SK-MEL-5 (cell line): ENCODE results near the gene AFG1L. TPM values are rescaled to one million over a fixed set of nuclear protein-coding genes. Genes with fewer than 3 reads are reported as not detected.
A peak's percentile ranks its signal among the peaks of the same experiment; 100 is the strongest.

Experiments used
- DNase-seq: peaks from one replicate; pipeline ENCODE4 v3.0.0-alpha.2; 2016; ENCODE audit warnings: low read depth, low spot score
- in situ Hi-C: cut with HindIII; loops from 2 replicates; pipeline ENCODE4 v1.10.0; 2016; ENCODE audit warnings: low sequenced_read_pairs, high pct_unique_total_duplicates, low pct_unique_long_range_greater_than_20kb
- total RNA-seq: library from RNA; depleted of rRNA; stranded (reverse); fragments of >200 nt; shearing (Covaris generic); gene quantifications from 2 replicates; pipeline ENCODE4 v1.2.3, GENCODE V29; 2014

The AFG1L gene
- total RNA-seq, 1 experiment from 2014 or later, result 2.4 TPM

- no peak for DNase-seq
- in situ Hi-C loops, result no loop called here
Observed at GRCh38 chr6:108330806-108331205, 36.0 kb downstream of the AFG1L start.

GRCh38 chr6:108331982-108332381, 37.1 kb downstream of the AFG1L start:
- no peak for DNase-seq
- in situ Hi-C loops, result no loop called here

DNA sequence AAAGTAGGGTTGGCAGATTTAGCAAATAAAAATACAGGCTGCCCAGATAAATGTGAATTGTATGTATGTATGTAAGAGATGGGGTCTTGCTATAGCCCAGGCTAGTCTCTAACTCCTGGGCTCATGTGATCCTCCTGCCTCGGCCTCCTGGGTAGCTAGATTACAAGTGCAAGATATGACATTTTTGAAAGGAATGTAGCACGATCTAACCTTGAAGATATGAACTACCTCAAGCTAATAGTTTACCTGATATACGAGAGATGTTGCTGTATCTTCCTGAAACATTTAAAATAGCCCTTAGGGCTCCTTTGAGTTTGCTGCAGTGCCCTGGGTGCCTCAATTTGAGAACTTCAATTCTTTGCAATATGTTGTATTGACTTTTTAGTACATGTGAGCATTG, 42.1 kb downstream of the AFG1L start:
- in situ Hi-C loops, result no loop called here
- no peak for DNase-seq

DNA sequence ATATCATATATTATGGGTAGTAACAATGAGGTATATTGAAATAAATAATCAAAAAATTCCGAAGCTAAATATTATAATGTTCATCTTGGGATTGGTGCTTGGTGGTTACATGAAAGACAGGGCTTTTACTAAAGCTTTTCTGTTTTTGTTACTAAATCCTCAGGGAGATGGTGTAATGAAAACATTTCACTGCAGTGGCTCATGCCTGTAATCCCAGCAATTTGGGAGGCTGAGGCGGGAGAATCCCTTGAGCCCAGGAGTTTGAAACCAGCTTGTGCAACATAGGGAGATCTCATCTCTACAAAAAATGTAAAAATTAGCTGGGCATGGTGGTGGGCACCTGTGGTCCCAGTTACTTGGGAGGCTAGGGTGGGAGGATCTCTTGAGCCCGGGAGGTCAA, 42.9 kb downstream of the AFG1L start:
- DNase-seq, result no peak
- in situ Hi-C loops, result no loop called here

DNA sequence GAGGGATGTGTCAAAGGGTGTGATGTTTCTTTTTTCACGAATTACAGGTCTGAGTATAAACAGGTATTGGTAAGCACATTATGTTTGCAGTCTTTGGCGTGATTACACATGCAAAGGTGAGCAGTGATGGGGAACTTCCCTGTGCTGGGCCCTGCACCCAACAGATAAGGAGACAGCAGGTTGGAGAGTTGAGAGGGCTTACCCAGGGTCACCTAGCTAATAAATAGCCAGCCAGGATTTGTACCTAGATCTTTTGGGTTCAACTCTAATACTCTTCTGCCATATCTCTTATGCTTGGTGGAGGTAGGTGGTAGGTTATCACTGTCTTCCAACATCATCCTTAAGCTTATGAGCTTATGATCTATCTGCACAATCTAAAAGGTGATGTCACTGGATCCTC, 46.5 kb downstream of the AFG1L start:
- no peak for DNase-seq
- in situ Hi-C loops, result no loop called here

DNA sequence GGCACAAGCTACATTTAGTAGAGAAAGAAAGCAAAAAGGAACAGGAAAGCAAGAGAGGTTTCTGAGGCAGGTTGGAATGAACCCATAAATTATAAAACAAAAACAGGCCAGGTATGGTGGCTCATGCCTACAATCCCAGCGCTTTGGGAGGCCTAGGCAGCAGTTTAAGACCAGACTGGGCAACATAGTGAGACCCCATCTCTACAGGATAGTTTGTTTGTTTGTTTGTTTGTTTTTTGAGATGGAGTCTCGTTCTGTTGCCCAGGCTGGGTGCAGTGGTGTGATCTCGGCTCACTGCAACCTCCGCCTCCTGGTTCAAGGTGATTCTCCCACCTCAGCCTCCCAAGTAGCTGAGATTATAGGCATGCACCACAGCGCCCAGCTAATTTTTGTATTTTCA, 49.0 kb downstream of the AFG1L start:
- DNase-seq, result no peak

DNA sequence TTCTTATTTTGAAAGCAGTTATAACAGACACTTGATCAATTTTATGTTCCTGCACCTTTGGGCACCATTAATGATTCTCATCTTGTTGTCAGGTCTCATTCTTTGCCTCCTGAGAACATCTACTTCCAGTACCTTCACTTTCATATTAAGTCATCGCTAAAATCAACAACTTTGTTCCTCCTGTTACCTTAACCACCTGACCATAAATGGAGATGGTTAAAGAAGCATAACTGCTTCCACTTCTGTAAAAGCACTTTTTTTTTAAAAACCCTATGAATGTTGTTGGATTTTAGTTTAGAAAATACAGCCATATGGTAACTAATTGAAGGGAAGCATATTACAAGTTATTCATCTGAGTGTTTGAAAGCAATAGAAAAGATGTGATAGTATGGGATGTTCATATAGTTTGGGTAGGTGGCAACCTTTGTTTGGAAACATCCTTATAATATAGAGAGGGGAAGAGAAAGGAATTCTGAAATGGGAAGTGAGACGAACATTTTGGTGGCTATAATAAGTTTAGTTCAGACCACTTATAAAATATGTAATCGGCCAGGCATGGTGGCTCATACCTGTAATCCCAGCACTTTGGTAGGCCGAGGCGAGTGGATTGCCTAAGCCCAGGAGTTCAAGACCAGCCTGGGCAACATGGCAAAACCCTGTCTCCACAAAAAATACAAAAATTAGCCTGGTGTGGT, 53.9 kb downstream of the AFG1L start:
- DNase-seq, result no peak
- in situ Hi-C loops, result no loop called here

More for the DNA sequence above, 49.0 kb downstream of the AFG1L start:
- in situ Hi-C loops, result no loop called here

DNA sequence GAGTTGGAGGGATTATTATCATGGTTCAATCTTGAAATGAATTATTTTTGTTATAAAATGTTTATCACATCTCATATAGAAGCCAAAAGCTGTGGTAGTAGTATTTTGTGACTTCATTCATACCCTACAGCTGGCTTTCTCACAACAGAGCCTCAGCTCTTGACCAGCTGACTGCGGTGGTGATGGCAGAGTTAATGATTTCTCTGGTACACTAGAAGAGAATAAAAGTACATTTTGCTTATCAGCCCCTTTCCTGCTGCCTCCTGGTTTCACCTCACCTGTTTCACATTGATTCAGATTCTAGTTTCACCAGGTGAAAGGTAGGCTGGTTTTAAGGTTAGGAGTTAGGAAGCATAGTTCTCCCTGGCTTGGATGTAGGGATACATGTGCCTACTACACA, 55.7 kb downstream of the AFG1L start:
- no peak for DNase-seq
- in situ Hi-C loops, result no loop called here

GRCh38 chr6:108353853-108354252, 59.0 kb downstream of the AFG1L start:
- no peak for DNase-seq

DNA sequence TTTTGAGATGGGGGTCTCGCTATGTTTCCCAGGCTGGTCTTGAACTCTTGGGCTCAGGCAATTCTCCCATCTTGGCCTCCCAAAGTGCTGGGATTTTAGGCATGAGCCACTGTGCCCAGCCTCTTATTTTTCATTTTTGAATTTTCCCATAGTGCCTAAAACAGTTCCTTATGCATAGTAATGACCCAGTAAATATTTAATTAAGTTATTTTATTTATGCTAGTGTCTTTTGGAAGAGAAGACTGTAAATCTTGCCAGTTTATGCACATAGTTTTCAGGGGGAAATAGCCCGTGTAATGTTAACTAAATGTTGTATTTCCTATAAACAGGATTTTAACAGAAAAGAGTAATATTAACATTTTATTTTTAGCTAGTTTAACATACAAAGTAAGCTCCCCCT, 60.3 kb downstream of the AFG1L start:
- DNase-seq, result no peak
- in situ Hi-C loops, result no loop called here

More at GRCh38 chr6:108353853-108354252, 59.0 kb downstream of the AFG1L start:
- in situ Hi-C loops, result no loop called here

GRCh38 chr6:108355890-108356289, 61.0 kb downstream of the AFG1L start:
- in situ Hi-C loops, result no loop called here
- DNase-seq, result no peak

GRCh38 chr6:108359901-108360882, 65.3 kb downstream of the AFG1L start:
- in situ Hi-C loops, result no loop called here
- DNase-seq, result peak; percentile 44

DNA sequence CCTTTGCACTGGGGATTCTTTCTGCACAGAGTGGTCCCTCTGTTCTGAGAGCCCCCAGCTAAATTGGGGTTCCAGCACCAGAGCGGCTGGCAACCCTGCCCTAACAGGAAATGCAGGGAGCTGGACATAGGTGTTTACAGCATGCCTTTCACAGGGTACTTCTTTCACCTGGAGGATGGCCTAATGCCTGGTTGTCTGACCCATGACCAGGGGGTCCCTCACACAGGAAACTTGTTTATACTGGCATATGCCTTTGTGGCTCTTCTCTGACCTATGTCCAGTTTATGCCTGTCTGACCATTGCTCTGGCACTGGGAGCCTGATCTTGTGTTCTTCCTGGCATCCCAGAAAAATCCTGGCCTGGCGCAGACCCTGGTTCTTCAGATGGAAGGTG, 66.1 kb downstream of the AFG1L start:
- in situ Hi-C loops, result no loop called here
- DNase-seq, result no peak

GRCh38 chr6:108361312-108361932, 66.6 kb downstream of the AFG1L start:
- in situ Hi-C loops, result no loop called here
- DNase-seq, result no peak

DNA sequence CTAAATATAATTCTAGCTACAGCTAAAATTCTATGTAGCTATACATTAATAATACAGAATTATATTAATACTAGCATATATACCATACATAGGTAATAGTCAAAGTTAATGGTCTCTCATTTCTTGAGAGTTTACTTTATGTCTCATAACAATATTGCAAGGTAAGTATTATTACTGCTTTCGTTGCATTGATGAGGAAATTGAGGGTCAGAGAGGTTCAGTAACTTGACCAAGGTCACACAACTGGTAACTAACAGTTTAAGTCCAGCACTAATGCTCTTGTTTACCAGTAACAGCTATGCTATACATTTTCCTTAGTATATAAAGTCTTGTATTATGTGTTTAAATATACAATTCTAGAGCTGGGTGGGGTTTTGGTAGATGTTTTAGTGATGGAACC, 67.6 kb downstream of the AFG1L start:
- DNase-seq, result no peak
- in situ Hi-C loops, result no loop called here

- DNase-seq, result no peak
- in situ Hi-C loops, result no loop called here
Observed at GRCh38 chr6:108363113-108363512, 68.3 kb downstream of the AFG1L start.

GRCh38 chr6:108363889-108364313, 69.0 kb downstream of the AFG1L start:
- no peak for DNase-seq
- in situ Hi-C loops, result no loop called here

DNA sequence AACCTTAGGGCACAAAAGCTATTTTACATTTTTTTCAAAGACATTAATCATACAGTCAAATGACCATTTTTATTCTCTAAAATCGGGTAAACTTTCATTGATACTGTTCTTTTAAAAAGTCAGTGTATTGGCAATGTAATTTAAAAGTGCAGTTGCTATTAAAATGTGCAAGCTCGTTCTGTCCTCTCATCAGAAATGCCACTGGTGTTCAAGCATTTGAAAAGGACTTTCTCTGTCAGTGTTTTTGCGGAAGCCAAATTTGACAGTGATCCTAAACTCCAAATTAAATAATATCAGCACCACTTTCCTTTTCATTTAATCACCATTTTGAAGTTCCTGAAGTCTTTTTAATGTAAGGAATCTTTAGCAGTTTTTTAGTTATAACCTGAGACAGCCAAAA, 69.6 kb downstream of the AFG1L start:
- in situ Hi-C loops, result no loop called here
- DNase-seq, result no peak
